ENCODE measurements around the gene TET1. TPM values are rescaled to one million over a fixed set of nuclear protein-coding genes. Genes with fewer than 3 reads are reported as not detected.

The TET1 gene
- total and polyA plus RNA-seq, 9 of the 15 experiments (the other 6 are each of a cell fraction or from before 2014, with no cell fraction given): 2.6 to 21.3 (median 11.6) TPM

- TF ChIP-seq RERE (CRISPR knock-in tag; IDR thresholded peaks at IDR 0.05; ENCODE audit: borderline replicate concordance) (no peak), E2F3 (CRISPR knock-in tag; IDR thresholded peaks at IDR 0.05) (0 out of 2 replicates have a peak, but pooled peaks have one; percentile 26), CREM (IDR thresholded peaks at IDR 0.05; ENCODE audit: low read depth) (no peak), POLR2AphosphoS5 (IDR thresholded peaks at IDR 0.05; ENCODE audit: control insufficient read depth, insufficient read depth, low read depth, low read length) (no peak), EP300 (IDR thresholded peaks at IDR 0.05; ENCODE audit: low read length) (no peak), PHF21A (IDR thresholded peaks at IDR 0.05; ENCODE audit: borderline replicate concordance, low read depth) (no peak; the same call in 1 of the 2 replicates), NCOA4 (IDR thresholded peaks at IDR 0.05; ENCODE audit: partially characterized antibody) (no peak), MYBL2 (IDR thresholded peaks at IDR 0.05; ENCODE audit: low read depth) (no peak), MYBL2 (CRISPR knock-in tag; IDR thresholded peaks at IDR 0.05; ENCODE audit: borderline replicate concordance) (no peak), ZSCAN32 (CRISPR knock-in tag; IDR thresholded peaks at IDR 0.05) (no peak), CHD2 (IDR thresholded peaks at IDR 0.05; ENCODE audit: low read depth, low read length) (no peak), HLTF (IDR thresholded peaks at IDR 0.05) (no peak), RAD21 (CRISPR knock-in tag; conservative IDR thresholded peaks at IDR 0.05 in 1 of 2, IDR thresholded peaks at IDR 0.05 in 1 of 2) (0 out of 4 replicates have a peak, but pooled peaks of 1 of the 2 experiments have one; percentile 5), SUPT5H (IDR thresholded peaks at IDR 0.05) (peak; percentile 4; the same call in 1 of the 2 replicates), NONO (IDR thresholded peaks at IDR 0.05; ENCODE audit: low read depth in 2 of 2, low read length in 1 of 2) (no peak), PHF20 (IDR thresholded peaks at IDR 0.05; ENCODE audit: partially characterized antibody) (no peak), PML (IDR thresholded peaks at IDR 0.05; ENCODE audit: low read length) (peak; percentile 54; the same call in 1 of the 2 replicates), NCOA2 (IDR thresholded peaks at IDR 0.05; ENCODE audit: partially characterized antibody in 2 of 2) (no peak), FIP1L1 (IDR thresholded peaks at IDR 0.05; ENCODE audit: low read depth, low read length, poor library complexity, severe bottlenecking) (no peak), ERF (CRISPR knock-in tag; IDR thresholded peaks at IDR 0.05) (no peak), BRCA1 (IDR thresholded peaks at IDR 0.05) (no peak), BRCA1 (CRISPR knock-in tag; IDR thresholded peaks at IDR 0.05) (no peak), SMARCE1 (IDR thresholded peaks at IDR 0.05) (peak; percentile 62; the same call in 1 of the 2 replicates), HDAC6 (IDR thresholded peaks at IDR 0.05; ENCODE audit: low read depth, low read length) (no peak), PHF8 (IDR thresholded peaks at IDR 0.05; ENCODE audit: borderline replicate concordance, low read length) (peak; percentile 43; the same call in 1 of the 2 replicates), RBM25 (IDR thresholded peaks at IDR 0.05; ENCODE audit: low read depth, low read length, severe bottlenecking) (no peak)
These were observed 1.9 kb downstream of the TET1 start (continued) for GRCh38 chr10:68561865-68562649.

Data from K562 (cell line).